ENCODE measurements around the gene AMPD2. TPM values are rescaled to one million over a fixed set of nuclear protein-coding genes. Genes with fewer than 3 reads are reported as not detected.
A peak's percentile ranks its signal among the peaks of the same experiment; 100 is the strongest.

Gene AMPD2
- total and polyA plus RNA-seq, 4 donors: 19.2 to 87.4 (median 22.7) TPM

DNA sequence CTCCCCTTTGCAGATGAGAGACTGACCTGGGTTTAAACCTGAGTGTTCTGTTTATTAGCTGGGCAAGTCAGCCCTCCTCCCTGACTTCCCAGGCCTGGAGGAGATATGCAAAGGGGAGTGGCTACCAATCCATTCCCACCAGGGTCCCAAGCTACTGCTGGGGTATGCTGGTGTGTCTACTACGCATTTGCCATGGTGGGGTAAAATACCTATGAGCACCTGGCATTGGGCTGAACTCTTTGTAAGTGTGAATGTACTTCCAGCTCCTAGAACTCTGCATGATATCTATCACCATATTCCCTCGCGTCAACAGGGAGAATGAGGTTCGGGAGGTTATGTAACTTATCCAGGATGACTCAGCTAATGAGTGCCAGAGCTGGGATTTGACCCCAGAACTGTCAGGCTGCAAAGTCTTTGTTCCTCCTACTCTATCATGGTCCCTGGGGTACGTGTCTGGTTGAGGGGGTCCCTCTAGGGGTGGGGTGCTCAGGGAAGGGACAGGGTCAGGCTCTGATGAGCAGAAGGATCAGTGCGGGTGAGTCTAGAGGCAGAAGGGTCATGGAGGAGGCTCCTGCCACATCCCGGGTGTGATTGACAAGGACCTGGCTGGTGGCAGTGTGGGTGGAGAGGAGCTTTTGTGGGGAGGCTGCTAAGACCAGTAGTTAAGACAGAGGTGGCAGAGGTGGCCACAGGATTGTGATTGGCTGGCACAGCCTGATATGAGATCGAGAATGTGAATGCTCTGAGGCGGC, 16.7 kb downstream of the AMPD2 start:
- Histone ChIP-seq H3K4me1 (ENCODE audit: control insufficient read depth in 4 of 4, insufficient read depth in 4 of 4, low read length in 3 of 4) (peaks cover 0 to 9% (median 4%) of the 10 kb centered on the region in 4 donors), H3K27me3 (ENCODE audit: control insufficient read depth in 4 of 4, insufficient read depth in 4 of 4, low read length in 3 of 4) (no peaks in the 10 kb centered on the region), H3K9ac (ENCODE audit: low read depth in 1 of 2, low read length in 2 of 2) (no peak overlapping the region), H3K9me3 (ENCODE audit: control insufficient read depth in 4 of 4, low read length in 3 of 4) (no peaks in the 10 kb centered on the region), H3K4me3 (ENCODE audit: low read depth in 1 of 3, low read length in 3 of 3) (no peak overlapping the region), H3K27ac (ENCODE audit: low read depth in 1 of 2, low read length in 2 of 2) (no peak overlapping the region), H3K36me3 (ENCODE audit: control insufficient read depth in 4 of 4, insufficient read depth in 3 of 4, low read depth in 1 of 4, low read length in 3 of 4) (peaks cover 0 to 8% (median 2%) of the 10 kb centered on the region in 4 donors)
- WGBS: 54% methylated on average over 9 of the region's 9 CpGs
- DNase-seq (ENCODE audit: low spot score): no peak
- TF ChIP-seq RXRA (IDR thresholded peaks at IDR 0.05): peak in 1 of 2 donors; percentile 11
- no peak for TF ChIP-seq EGR1 (IDR thresholded peaks at IDR 0.05; ENCODE audit: low read depth in 2 of 2)
- TF ChIP-seq YY1 (IDR thresholded peaks at IDR 0.05): no peak
- TF ChIP-seq NR2F2 (IDR thresholded peaks at IDR 0.05): no peak
- TF ChIP-seq JUND (IDR thresholded peaks at IDR 0.05): peak in 1 of 2 donors; percentile 66
- no peak for TF ChIP-seq HNF4G (IDR thresholded peaks at IDR 0.05)
- TF ChIP-seq HNF4A (conservative IDR thresholded peaks at IDR 0.05): peak in 1 of 2 donors; percentile 17
- no peak for TF ChIP-seq GABPA (IDR thresholded peaks at IDR 0.05 in 1 of 2, conservative IDR thresholded peaks at IDR 0.05 in 1 of 2)
- no peak for TF ChIP-seq FOXA2 (IDR thresholded peaks at IDR 0.05)
- no peak for TF ChIP-seq RAD21 (IDR thresholded peaks at IDR 0.05)
- TF ChIP-seq TAF1 (conservative IDR thresholded peaks at IDR 0.05): no peak
- TF ChIP-seq REST (IDR thresholded peaks at IDR 0.05): no peak
- TF ChIP-seq CTCF (IDR thresholded peaks at IDR 0.05; ENCODE audit: low read depth, low read length, missing input control): no peak
- TF ChIP-seq, protein P1, sequence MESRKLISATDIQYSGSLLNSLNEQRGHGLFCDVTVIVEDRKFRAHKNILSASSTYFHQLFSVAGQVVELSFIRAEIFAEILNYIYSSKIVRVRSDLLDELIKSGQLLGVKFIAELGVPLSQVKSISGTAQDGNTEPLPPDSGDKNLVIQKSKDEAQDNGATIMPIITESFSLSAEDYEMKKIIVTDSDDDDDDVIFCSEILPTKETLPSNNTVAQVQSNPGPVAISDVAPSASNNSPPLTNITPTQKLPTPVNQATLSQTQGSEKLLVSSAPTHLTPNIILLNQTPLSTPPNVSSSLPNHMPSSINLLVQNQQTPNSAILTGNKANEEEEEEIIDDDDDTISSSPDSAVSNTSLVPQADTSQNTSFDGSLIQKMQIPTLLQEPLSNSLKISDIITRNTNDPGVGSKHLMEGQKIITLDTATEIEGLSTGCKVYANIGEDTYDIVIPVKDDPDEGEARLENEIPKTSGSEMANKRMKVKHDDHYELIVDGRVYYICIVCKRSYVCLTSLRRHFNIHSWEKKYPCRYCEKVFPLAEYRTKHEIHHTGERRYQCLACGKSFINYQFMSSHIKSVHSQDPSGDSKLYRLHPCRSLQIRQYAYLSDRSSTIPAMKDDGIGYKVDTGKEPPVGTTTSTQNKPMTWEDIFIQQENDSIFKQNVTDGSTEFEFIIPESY (IDR thresholded peaks at IDR 0.05): no peak
- TF ChIP-seq ATF3 (IDR thresholded peaks at IDR 0.05): peak; percentile 23
- TF ChIP-seq SP1 (IDR thresholded peaks at IDR 0.05): no peak
- no peak for TF ChIP-seq FOXA1 (IDR thresholded peaks at IDR 0.05)
- TF ChIP-seq MAX (IDR thresholded peaks at IDR 0.05): no peak

Data from liver (tissue), 9 donors.